Stimulated activated CD4-positive, alpha-beta T cell treated with anti-CD3 and anti-CD28 coated beads, TNF-alpha, amount 100 ng/mL, for 4 hours (primary cell): ENCODE measurements around the gene PEAK1.

Source experiments
- DNase-seq, 3 experiments: peaks; one replicate each; pipeline ENCODE4 v3.0.0-alpha.2; 2020; ENCODE audit warnings: low read depth in 3 of 3

Gene PEAK1

DNA sequence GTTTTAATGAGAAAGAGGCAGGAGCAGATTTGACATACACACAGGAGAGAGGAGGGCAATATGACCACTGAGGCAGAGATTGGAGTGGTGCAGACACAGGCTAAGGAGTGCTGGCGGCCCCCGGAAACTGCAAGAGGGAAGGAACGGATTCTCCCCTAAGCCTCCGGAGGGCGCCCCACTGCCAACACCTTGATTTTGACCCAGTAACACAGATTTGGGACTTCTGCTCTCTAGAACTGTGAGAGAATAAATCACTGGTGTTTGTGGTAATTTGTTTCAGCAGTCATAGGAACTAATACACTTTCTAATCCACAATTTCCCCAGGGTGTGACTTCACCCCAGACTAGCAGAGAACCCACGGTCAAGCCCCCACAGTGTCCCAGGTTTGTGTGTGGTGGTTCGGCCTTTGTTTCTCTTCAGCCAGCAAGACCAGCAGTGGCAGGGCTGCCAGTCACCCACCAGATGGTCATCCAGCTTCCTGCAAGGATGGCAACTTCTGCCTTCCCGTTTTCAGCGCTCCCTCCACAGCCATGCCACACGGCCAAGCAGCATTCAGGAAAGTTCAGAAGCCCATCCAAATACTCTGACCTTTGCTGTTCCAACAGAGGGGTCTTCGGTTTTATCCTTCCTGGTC is 325.4 kb downstream of the PEAK1 start:
- no peak for DNase-seq

DNA sequence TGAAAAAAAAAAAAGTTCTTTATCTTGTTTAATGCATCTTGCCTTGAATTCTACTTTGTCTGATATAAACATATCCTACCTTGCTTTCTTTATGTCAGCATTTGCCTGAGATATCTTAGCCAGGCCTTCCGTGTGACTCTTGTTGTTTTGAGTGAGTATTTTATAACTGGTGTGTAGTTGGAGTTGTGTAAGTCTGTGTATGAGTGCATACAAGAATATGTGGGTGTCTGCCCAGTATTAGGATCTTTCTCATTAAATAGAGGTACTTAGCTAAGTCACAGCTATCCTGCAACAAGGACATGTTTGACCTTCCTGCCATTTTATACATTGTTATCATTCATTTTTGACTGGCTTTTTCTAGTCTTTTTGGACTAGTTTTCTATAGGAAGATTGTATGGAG is 326.5 kb downstream of the PEAK1 start:
- no peak for DNase-seq

DNA sequence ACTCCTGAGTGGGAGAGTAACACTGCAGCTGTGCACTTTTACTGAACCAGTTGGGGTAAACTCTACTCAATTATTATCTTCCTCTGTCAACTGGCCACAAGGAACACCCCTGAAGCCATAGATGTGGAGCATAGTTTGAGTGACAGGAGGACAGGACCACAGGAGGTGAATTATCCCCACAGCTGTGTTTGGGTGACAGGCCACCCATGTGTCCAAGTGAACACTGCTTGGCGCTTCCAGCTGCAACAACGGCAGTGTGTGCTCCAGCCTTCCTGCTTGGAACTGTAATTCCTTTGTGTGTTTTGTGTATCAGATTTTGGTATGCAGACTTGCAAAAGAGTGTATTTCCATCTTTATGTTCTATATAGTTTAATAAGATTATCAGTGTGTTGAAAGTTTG is 328.8 kb downstream of the PEAK1 start:
- no peak for DNase-seq

DNA sequence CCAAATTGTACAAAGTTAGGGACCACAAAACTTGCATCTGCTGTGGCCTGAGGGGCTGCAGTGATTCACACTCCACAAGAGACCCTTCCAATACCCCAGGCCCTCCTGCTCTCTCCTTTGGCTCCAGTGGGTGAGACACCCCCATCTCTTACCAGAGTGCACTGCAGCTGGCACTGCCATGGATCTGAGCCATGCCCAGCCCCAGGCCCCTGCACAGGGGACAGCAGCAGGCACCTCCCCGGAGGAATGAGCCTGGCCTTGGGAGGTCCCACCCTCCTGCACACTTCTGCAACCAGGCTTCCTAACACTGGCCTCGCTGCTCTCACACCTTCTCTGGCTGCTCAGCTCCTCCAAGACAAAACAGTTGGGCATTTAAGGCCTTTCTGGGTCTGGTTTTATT is 332.7 kb downstream of the PEAK1 start:
- no peak for DNase-seq

GRCh38 chr15:77085297-77085696 is 334.6 kb downstream of the PEAK1 start:
- DNase-seq, result no peak

GRCh38 chr15:77084436-77084835 is 335.5 kb downstream of the PEAK1 start:
- DNase-seq, result no peak

DNA sequence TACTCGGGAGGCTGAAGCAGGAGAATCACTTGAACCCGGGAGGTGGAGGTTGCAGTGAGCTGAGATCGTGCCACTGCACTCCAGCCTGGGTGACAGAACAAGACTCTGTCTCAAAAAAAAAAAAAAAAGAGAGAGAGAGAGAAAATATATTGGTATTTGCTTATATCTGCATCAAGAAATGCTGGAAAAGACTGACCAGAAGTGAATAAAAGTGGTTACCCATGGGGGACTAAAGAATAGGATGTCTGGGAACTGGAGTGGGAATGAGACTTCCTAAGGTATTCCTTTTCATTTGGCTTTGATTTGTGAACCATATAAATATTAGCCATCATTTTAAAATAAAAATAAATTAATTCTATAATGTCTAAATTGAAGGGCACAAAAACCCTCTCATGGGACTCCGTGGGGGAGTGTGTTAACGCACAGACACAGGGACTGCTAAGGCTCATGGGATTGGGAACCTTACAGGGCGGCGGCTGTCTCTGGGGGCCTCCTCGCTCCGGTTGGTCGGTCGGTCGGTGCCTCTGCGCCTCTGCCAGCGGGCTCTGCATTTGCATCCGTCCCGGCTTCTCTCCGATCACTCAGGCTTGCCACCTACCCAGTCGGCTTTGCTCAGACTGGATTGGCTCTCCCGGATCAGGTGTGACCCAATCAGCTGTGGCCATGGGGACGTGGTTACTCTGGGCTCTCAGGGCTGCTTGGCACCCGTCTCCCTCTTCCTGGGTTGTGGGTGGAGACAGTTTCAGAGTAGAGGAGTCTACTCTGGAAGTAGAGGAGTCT is 336.3 kb downstream of the PEAK1 start:
- peak; percentile 19 to 27 (median 26) for DNase-seq

- DNase-seq, result no peak
These were observed 337.9 kb downstream of the PEAK1 start for GRCh38 chr15:77081971-77082370.

- no peak for DNase-seq
These were observed 343.5 kb downstream of the PEAK1 start for GRCh38 chr15:77076323-77076915.

DNA sequence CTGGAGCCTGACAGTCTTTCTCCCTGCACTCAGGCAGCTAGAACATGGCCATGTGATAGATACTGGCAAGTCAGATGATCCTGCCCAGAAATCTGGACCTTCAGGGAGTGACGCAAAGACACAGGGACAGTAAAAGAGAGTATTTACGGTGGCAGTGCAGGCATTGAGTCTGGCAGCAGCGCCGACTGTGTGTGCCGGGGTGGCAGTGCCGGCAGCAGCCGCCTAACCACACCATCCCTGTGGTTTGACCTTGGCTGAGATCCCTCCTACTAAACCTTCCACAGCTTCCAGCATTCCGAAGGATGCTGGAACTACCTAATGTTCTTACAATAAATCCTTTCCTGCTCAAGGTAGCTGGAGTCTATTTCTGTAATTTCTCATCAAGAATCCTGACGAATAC is 344.4 kb downstream of the PEAK1 start:
- DNase-seq, result no peak

DNA sequence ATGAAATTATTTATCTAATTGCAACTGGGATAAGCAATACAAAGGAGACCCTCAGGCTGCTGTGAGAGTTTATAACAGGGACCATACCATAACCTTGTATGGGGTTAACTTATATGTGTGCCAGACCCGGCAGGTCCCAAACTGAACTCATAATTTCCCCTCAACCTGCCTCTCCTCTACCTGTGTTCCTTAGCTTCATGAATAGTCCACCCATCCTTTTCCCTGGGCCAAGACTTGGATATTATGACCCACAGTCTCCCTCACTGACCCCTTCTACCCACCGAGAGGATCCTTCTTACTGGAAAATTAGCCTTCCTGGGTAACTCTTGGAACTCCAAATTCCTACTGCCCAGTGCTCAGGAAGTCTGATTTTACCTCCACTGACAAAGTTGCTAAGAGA is 345.6 kb downstream of the PEAK1 start:
- DNase-seq, result no peak

GRCh38 chr15:77071305-77072223 is 348.3 kb downstream of the PEAK1 start:
- no peak for DNase-seq

- DNase-seq, result peak; percentile 84 to 87 (median 84)
These were observed 349.2 kb downstream of the PEAK1 start, which contains the start of gene TSPAN3 for GRCh38 chr15:77070495-77071304. TSS of gene TSPAN3 (minus strand) at chr15:77071109. CDS start at chr15:77070954, 155 bp downstream.

GRCh38 chr15:77070180-77070494 is 349.8 kb downstream of the PEAK1 start:
- DNase-seq, result no peak

- no peak for DNase-seq
These were observed 350.3 kb downstream of the PEAK1 start for GRCh38 chr15:77069521-77070121.

DNA sequence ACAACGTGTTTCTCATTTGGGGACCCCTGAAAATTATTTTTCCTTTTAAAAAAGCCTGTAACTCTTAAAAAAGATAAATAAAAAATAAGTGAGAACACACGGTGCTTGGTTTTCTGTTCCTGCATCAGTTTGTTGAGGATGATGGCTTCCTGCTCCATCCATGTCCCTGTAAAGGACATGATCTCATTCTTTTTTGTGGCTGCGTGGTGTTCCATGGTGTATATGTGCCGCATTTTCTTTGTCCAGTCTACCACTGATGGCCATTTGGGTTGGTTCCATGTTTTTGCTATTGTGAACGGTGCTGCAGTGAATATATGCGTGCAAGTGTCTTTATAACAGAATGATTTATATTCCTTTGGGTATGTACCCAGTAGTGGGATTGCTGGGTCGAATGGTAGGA is 351.3 kb downstream of the PEAK1 start:
- DNase-seq, result no peak

DNA sequence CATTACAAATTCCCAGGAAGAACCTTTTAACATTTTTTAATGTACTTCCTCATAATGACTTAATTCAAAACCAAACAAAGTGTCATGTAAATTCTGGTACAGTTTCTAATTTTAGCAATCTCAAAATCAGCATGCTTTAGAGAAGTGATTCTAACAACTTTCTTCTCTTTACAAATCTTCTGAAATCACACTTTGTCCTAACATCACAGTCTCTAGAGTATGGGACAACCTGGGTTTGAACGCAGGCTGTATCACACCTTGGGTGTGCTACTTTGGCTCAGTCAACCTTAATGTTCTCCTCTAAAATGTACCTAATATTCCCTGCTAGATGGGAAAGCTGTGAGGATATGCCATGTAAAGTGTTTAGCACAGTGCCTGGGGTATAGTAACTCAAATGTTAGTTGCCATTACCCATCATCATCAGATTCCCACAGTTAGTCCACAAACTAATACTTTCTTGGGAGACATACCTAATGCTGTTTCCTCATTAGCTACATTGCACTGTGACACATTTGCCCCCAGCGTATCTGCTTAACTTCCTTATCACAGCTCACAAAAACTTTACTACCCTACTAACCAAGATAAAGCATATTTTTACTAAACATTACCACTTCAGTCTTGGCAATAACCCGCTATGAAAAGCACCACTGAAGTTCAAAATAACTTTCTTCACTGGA is 352.1 kb downstream of the PEAK1 start:
- no peak for DNase-seq

- DNase-seq, result no peak
These were observed 352.8 kb downstream of the PEAK1 start for GRCh38 chr15:77066971-77067690.

- no peak for DNase-seq
These were observed 355.2 kb downstream of the PEAK1 start for GRCh38 chr15:77064539-77065308.
